AG04450 (cell line): ENCODE measurements around the gene DDX51. TPM values are rescaled to one million over a fixed set of nuclear protein-coding genes. Genes with fewer than 3 reads are reported as not detected.

Experiments used
- CTCF ChIA-PET: fragments of 300-600, 350-600 bp; formaldehyde crosslinking; extraction: SDS; loops from one replicate; lab custom pipeline; 2022; ENCODE audit warnings: antibody characterized with exemption, inconsistent platforms; lab: Charles Lee
- POLR2A ChIA-PET: fragments of 350-600 bp; formaldehyde crosslinking; extraction: SDS; loops from one replicate; lab custom pipeline; 2021; ENCODE audit warnings: antibody characterized with exemption, inconsistent platforms; lab: Yijun Ruan, JAX
- DNase-seq: peaks from one replicate; pipeline ENCODE4 v3.0.0-alpha.2; 2011; ENCODE audit warnings: low read depth, low spot score
- H3K27ac ChIP-seq: one replicate; pipeline ENCODE4 v1.5.1; 2012; ENCODE audit warnings: low read depth, low read length, control low read depth
- H3K27me3 ChIP-seq: one replicate; pipeline ENCODE4 v1.6.0; 2012; ENCODE audit warnings: low read length; ENCODE audit not compliant: control insufficient read depth, insufficient read depth
- H3K4me3 ChIP-seq: 2 replicates; pipeline ENCODE4 v1.5.1; 2011; ENCODE audit warnings: mild to moderate bottlenecking, low read depth, low read length, control low read depth
- H3K9me3 ChIP-seq: 2 replicates; pipeline ENCODE4 v1.5.1; 2012; ENCODE audit warnings: low read length; ENCODE audit not compliant: control insufficient read depth, insufficient read depth
- polyA plus RNA-seq: library from polyadenylated mRNA; depleted of rRNA; stranded (reverse); fragments of >200 nt; gene quantifications from 2 replicates; pipeline ENCODE4 v1.2.3, GENCODE V29; 2011
- TF ChIP-seq, protein P1 (sequence below): IDR thresholded peaks from 2 replicates; pipeline ENCODE4 v1.5.1; 2011; ENCODE audit warnings: low read depth, low read length, control low read depth, inconsistent platforms

Gene DDX51
- polyA plus RNA-seq, 1 experiment = 4.5 TPM

DNA sequence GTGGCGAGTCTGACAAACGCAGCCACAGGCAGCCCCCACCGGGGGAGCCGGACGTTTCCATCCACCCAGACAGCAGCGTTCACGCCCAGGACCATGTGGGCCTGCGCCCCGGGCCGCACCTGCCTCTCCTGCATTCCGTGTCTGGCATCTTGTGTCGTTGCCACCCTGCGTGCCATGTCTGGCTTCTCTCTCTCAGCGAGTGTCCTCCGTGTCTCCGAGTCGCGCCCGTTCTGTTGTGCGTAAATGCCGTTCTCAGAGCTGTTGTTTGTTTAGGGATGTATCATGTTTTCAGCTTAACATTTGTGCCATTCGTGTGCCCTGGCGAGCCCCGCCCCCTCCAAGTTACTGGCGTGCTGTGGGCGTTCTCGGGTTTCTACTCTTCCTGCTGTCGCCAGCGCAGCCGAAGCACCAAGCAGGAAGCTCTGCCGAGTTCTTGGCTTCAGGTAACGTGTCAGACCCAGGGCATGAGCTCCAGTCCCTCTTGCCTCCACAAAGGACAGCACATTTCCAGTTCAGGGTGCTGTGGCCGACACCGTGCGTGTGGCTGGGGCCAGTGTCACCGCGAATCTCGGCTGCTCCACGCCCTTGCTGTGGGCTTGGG is 34.8 kb upstream of the DDX51 start:
- H3K27me3 ChIP-seq = peaks cover 53% of the 10 kb centered on the region

DNA sequence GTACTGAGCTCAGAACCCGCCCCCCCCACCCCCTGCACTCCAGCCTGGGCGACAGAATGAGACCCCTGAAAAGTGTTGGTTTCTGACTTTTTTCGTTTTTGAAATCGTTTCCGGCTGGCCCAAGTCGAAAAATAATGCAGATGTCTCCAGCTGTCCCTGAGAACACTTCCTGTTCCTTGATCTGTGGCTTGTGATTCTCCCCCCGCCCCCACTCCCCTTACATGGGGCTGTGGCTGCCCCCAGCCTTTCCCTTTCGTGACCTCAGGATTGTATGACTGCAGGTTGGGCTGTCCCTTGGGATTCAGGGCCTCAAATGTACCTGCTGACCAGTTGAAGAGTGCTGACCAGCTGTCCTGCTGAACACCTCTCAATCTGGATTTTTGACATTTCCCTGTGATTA is 34.2 kb upstream of the DDX51 start:
- DNase-seq = no peak
- CTCF ChIA-PET = no interaction called here

More for the DNA sequence above, 34.8 kb upstream of the DDX51 start:
- POLR2A ChIA-PET = no interaction called here
- Histone ChIP-seq H3K27ac (no peak overlapping the region), H3K4me3 (no peak overlapping the region), H3K9me3 (peaks cover 27% of the 10 kb centered on the region)
- TF ChIP-seq, protein P1, sequence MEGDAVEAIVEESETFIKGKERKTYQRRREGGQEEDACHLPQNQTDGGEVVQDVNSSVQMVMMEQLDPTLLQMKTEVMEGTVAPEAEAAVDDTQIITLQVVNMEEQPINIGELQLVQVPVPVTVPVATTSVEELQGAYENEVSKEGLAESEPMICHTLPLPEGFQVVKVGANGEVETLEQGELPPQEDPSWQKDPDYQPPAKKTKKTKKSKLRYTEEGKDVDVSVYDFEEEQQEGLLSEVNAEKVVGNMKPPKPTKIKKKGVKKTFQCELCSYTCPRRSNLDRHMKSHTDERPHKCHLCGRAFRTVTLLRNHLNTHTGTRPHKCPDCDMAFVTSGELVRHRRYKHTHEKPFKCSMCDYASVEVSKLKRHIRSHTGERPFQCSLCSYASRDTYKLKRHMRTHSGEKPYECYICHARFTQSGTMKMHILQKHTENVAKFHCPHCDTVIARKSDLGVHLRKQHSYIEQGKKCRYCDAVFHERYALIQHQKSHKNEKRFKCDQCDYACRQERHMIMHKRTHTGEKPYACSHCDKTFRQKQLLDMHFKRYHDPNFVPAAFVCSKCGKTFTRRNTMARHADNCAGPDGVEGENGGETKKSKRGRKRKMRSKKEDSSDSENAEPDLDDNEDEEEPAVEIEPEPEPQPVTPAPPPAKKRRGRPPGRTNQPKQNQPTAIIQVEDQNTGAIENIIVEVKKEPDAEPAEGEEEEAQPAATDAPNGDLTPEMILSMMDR = no peak
- DNase-seq = no peak
- CTCF ChIA-PET = no interaction called here

DNA sequence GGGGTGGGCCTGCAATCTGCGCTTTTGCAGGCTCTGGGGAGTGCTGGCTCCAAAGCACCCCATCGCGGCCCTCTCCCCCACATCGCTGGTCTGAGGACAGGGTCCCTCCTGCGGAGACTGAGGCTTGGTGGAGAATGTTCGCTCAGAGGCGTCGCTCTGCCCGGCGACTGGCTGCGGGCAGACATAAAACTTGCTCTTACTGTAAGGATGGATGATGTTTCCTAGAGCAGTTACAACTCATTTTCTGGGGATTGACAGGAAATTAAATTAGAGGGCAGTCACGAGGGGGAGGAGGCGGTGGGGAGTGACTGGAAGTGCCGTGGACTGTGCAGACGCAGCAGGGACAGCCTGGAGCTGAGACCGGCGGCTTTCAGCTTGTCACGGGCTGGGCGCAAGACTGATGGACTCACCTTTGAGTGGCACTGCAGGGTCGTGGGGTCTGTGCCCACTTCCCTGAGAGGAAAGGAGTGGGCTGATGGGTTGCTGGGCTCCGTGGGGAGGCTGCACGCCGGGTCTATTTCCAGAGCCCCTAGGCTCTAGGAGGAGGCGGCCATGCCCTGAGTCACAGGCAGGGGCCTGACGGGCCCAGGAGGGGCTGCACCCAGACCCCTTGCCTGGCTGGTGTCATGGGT is 32.9 kb upstream of the DDX51 start:
- peaks cover 23% of the 10 kb centered on the region for H3K9me3 ChIP-seq
- TF ChIP-seq, protein P1 = no peak
- no peak overlapping the region for H3K4me3 ChIP-seq
- no peak for DNase-seq
- ChIA-PET POLR2A (no interaction called here), CTCF (no interaction called here)
- peaks cover 57% of the 10 kb centered on the region for H3K27me3 ChIP-seq
- no peak overlapping the region for H3K27ac ChIP-seq

More for the DNA sequence above, 34.2 kb upstream of the DDX51 start:
- Histone ChIP-seq H3K27ac (no peak overlapping the region), H3K4me3 (no peak overlapping the region), H3K27me3 (peaks cover 56% of the 10 kb centered on the region), H3K9me3 (peaks cover 27% of the 10 kb centered on the region)
- TF ChIP-seq, protein P1 = no peak
- POLR2A ChIA-PET = no interaction called here

DNA sequence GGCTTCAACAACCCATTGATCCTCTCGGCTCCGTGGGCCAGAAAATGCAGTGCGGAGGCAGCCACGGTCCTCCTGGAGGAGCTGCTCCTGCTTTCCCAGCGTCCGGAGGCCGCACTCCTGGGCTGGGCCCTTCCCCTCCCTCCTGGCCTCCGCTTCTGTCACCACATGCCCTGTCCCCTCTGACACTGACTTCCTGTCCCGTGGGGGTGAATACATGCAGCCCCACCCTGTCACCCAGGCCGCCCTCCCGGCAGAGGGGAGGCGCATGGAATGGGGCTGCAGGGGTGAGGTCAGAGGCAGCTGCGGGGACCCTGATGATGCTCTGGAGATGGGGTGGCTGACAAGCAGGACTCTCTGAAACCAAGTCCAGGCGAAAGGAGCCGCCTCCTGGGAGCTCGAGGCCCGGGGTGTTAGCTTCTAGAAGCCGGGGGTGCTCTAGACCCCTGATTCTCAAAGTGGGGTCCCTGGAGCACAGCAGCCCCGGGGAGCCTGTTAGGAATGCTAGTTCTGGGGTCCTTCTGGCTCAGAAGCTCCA is 32.3 kb upstream of the DDX51 start:
- TF ChIP-seq, protein P1 = no peak
- Histone ChIP-seq H3K27me3 (peaks cover 63% of the 10 kb centered on the region), H3K27ac (no peak overlapping the region), H3K4me3 (no peak overlapping the region), H3K9me3 (peaks cover 18% of the 10 kb centered on the region)
- ChIA-PET CTCF (no interaction called here), POLR2A (no interaction called here)
- no peak for DNase-seq
